ENCODE data around the gene AFAP1. TPM values are rescaled to one million over a fixed set of nuclear protein-coding genes. Genes with fewer than 3 reads are reported as not detected.

Gene AFAP1
- total RNA-seq, 1 experiment from 2014 or later, result 94.7 TPM

GRCh38 chr4:7783541-7783940 is 156.1 kb downstream of the AFAP1 start:
- no peak for DNase-seq (ENCODE audit: low read depth, low spot score)
- H3K9me3 ChIP-seq (ENCODE audit: control insufficient read depth, insufficient read depth, low read depth, low read length), result no peaks in the 10 kb centered on the region
- BruUV-seq (replicated peaks), result no TSS peak
- intact Hi-C loops (cut with micrococcal nuclease; ENCODE audit: unreplicated experiment) (no loop called here), in situ Hi-C loops (cut with HindIII; ENCODE audit: low pct_unique_long_range_greater_than_20kb, low sequenced_read_pairs) (no loop called here)
- POLR2A ChIA-PET, result no interaction called here
- no peak overlapping the region for H3K4me3 ChIP-seq (ENCODE audit: low read depth in 2 of 2, low read length in 2 of 2)
- no peaks in the 10 kb centered on the region for H3K27me3 ChIP-seq (ENCODE audit: control insufficient read depth, insufficient read depth, low read length)
- no peak overlapping the region for H3K27ac ChIP-seq (ENCODE audit: low read length)
- CTCF ChIA-PET, result no interaction called here
- no peak for ATAC-seq
- peaks cover 8% of the 10 kb centered on the region for H3K4me1 ChIP-seq (ENCODE audit: control insufficient read depth, insufficient read depth, low read length)
- no peak for TF ChIP-seq REST (IDR thresholded peaks at IDR 0.05; ENCODE audit: insufficient read depth in 1 of 2, low read depth in 2 of 2, low read length in 1 of 2)
- TF ChIP-seq CTCF (IDR thresholded peaks at IDR 0.05), result no peak
- no peak for TF ChIP-seq SIN3A (IDR thresholded peaks at IDR 0.05; ENCODE audit: borderline replicate concordance, insufficient read depth, low read depth, low read length)
- no peak for TF ChIP-seq POLR2AphosphoS5 (IDR thresholded peaks at IDR 0.05; ENCODE audit: low read depth, low read length)
- TF ChIP-seq TCF7L2 (IDR thresholded peaks at IDR 0.05; ENCODE audit: low read depth, low read length), result no peak
- peaks cover 16% of the 10 kb centered on the region; the same call in 1 of the 2 replicates for H3K36me3 ChIP-seq (ENCODE audit: control insufficient read depth, insufficient read depth, low read length)

- CTCF ChIA-PET, result no interaction called here
- Histone ChIP-seq H3K4me3 (ENCODE audit: low read depth in 2 of 2, low read length in 2 of 2) (no peak overlapping the region), H3K36me3 (ENCODE audit: control insufficient read depth, insufficient read depth, low read length) (peaks cover 18% of the 10 kb centered on the region), H3K27me3 (ENCODE audit: control insufficient read depth, insufficient read depth, low read length) (no peaks in the 10 kb centered on the region), H3K9me3 (ENCODE audit: control insufficient read depth, insufficient read depth, low read depth, low read length) (no peaks in the 10 kb centered on the region), H3K27ac (ENCODE audit: low read length) (peak overlapping the region; percentile 69), H3K4me1 (ENCODE audit: control insufficient read depth, insufficient read depth, low read length) (peaks cover 10% of the 10 kb centered on the region)
- DNase-seq (ENCODE audit: low read depth, low spot score) (no peak), ATAC-seq (no peak)
- TF ChIP-seq TCF7L2 (IDR thresholded peaks at IDR 0.05; ENCODE audit: low read depth, low read length), result no peak
- no peak for TF ChIP-seq REST (IDR thresholded peaks at IDR 0.05; ENCODE audit: insufficient read depth in 1 of 2, low read depth in 2 of 2, low read length in 1 of 2)
- no peak for TF ChIP-seq POLR2AphosphoS5 (IDR thresholded peaks at IDR 0.05; ENCODE audit: low read depth, low read length)
- no peak for TF ChIP-seq SIN3A (IDR thresholded peaks at IDR 0.05; ENCODE audit: borderline replicate concordance, insufficient read depth, low read depth, low read length)
- no peak for TF ChIP-seq CTCF (IDR thresholded peaks at IDR 0.05)
- in situ Hi-C loops (cut with HindIII; ENCODE audit: low pct_unique_long_range_greater_than_20kb, low sequenced_read_pairs), result no loop called here
- BruUV-seq (replicated peaks), result no TSS peak
- intact Hi-C loops (cut with micrococcal nuclease; ENCODE audit: unreplicated experiment), result no loop called here
- POLR2A ChIA-PET, result no interaction called here
These were observed 156.9 kb downstream of the AFAP1 start for GRCh38 chr4:7782783-7783182.
